K562 (cell line): ENCODE data around the gene KAZN. TPM values are rescaled to one million over a fixed set of nuclear protein-coding genes. Genes with fewer than 3 reads are reported as not detected.

Experiments
- ATAC-seq: fragments of 200-7000 bp; cut with Tn5 transposase; 3 replicates; pipeline ENCODE4 v1.9.1; 2020; ENCODE audit warnings: moderate library complexity
- BruUV-seq: library from RNA; stranded (reverse); fragments of 400-500 nt; replicated peaks from 2 replicates; lab custom pipeline; 2021; lab: Mats Ljungman, UMichigan
- CTCF ChIA-PET: fragments of 300-600 bp; formaldehyde crosslinking; extraction: SDS; loops from one replicate; lab custom pipeline; 2021; ENCODE audit warnings: low intra/inter-chr PET ratio; lab: Yijun Ruan, JAX
- POLR2A ChIA-PET: fragments of 300-600, 350-650 bp; sonication (Branson Sonifier 250); formaldehyde crosslinking; extraction: SDS; loops from one replicate; lab custom pipeline; 2021; ENCODE audit warnings: antibody characterized with exemption, inconsistent platforms; lab: Yijun Ruan, JAX
- DNase-seq, 4 experiments: peaks; one replicate each; pipeline versions ENCODE4 v3.0.0 to v3.0.0-alpha.2; 2011 to 2018; ENCODE audit warnings: low spot score in 3 of 4, mixed read lengths in 3 of 4; ENCODE audit errors: extremely low read depth in 1 of 4
- FAIRE-seq: peaks from 2 replicates; lab custom pipeline; 2011; peaks lifted over from hg19 to GRCh38; lab: Jason Lieb, UNC
- H2AFZ ChIP-seq: 2 replicates; pipeline ENCODE4 v1.6.0; 2011; ENCODE audit warnings: low read depth, low read length, control low read depth, inconsistent platforms
- H3K27ac ChIP-seq: fragments of 200-600 bp; 3 replicates; pipeline ENCODE4 v1.8.0; 2011; ENCODE audit warnings: low read depth, mild to moderate bottlenecking, control low read depth, inconsistent platforms, low read length, moderate library complexity, mixed read lengths; ENCODE audit errors: extremely low read depth
- H3K27me3 ChIP-seq, 2 experiments: fragments of 300-600 bp in 1 of 2; 2 replicates in 1 of 2; 3 replicates in 1 of 2; pipeline versions ENCODE4 v1.6.0 to v1.8.0; 2011; ENCODE audit warnings: inconsistent platforms in 2 of 2, low read length in 2 of 2, mild to moderate bottlenecking in 1 of 2, mixed read lengths in 1 of 2, moderate library complexity in 1 of 2; ENCODE audit not compliant: control insufficient read depth in 2 of 2, insufficient read depth in 2 of 2
- H3K36me3 ChIP-seq: fragments of 300-600 bp; 3 replicates; pipeline ENCODE4 v1.8.0; 2011; ENCODE audit warnings: mild to moderate bottlenecking, low read length, inconsistent platforms; ENCODE audit not compliant: control insufficient read depth, insufficient read depth
- H3K4me1 ChIP-seq, 2 experiments: fragments of 200-600 bp in 1 of 2; replicated peaks in 1 of 2; 2 replicates in 1 of 2; 3 replicates in 1 of 2; pipeline versions ENCODE4 v1.5.1 to v1.8.0; 2011; ENCODE audit warnings: inconsistent platforms in 2 of 2, low read length in 2 of 2, mild to moderate bottlenecking in 1 of 2, mixed read lengths in 1 of 2, moderate library complexity in 1 of 2; ENCODE audit not compliant: control insufficient read depth in 2 of 2, insufficient read depth in 2 of 2
- H3K4me2 ChIP-seq: 2 replicates; pipeline ENCODE4 v1.6.1; 2011; ENCODE audit warnings: low read length, control low read depth, inconsistent platforms, mixed read lengths; ENCODE audit not compliant: insufficient read depth
- H3K4me3 ChIP-seq: fragments of 200-600 bp; sonication (generic), shearing (Covaris generic); 2 replicates; pipeline ENCODE4 v1.5.1; 2016; ENCODE audit warnings: control low read depth, inconsistent platforms
- H3K79me2 ChIP-seq: fragments of 200-600 bp; 3 replicates; pipeline ENCODE4 v1.8.0; 2011; ENCODE audit warnings: low read length, inconsistent platforms; ENCODE audit not compliant: control insufficient read depth, insufficient read depth
- H3K9ac ChIP-seq, 2 experiments: 2 replicates each; pipeline versions ENCODE4 v1.6.0 to v1.6.1; 2011; ENCODE audit warnings: low read depth in 2 of 2, low read length in 2 of 2, control low read depth in 1 of 2, inconsistent platforms in 1 of 2, mild to moderate bottlenecking in 1 of 2, mixed read lengths in 1 of 2; ENCODE audit not compliant: insufficient read depth in 1 of 2
- H3K9me1 ChIP-seq: one replicate; pipeline ENCODE4 v1.6.0; 2011; ENCODE audit warnings: inconsistent platforms, mild to moderate bottlenecking, low read length, moderate library complexity; ENCODE audit not compliant: control insufficient read depth, insufficient read depth
- H3K9me3 ChIP-seq: replicated peaks from 2 replicates; pipeline ENCODE4 v1.5.1; 2011; ENCODE audit warnings: low read depth, low read length, inconsistent platforms; ENCODE audit not compliant: control insufficient read depth, insufficient read depth
- H4K20me1 ChIP-seq: replicated peaks from 2 replicates; pipeline ENCODE4 v1.6.1; 2011; ENCODE audit warnings: low read length, inconsistent platforms, mixed read lengths; ENCODE audit not compliant: control insufficient read depth, insufficient read depth
- C11orf30 ChIP-seq: fragments of 450-650 bp; IDR thresholded peaks from 2 replicates; pipeline ENCODE4 v1.6.1; 2016; ENCODE audit warnings: low read depth, mild to moderate bottlenecking
- CBX3 ChIP-seq, 2 experiments: IDR thresholded peaks; 1 replicate in 1 of 2; 2 replicates in 1 of 2; pipeline ENCODE4 v1.6.1; 2012; ENCODE audit warnings: inconsistent platforms in 2 of 2, low read length in 2 of 2, borderline replicate concordance in 1 of 2, control low read depth in 1 of 2
- CCAR2 ChIP-seq: fragments of 200-400 bp; formaldehyde crosslinking; IDR thresholded peaks from 2 replicates; pipeline ENCODE4 v1.6.1; 2017; ENCODE audit warnings: mild to moderate bottlenecking, low read depth, low read length
- CEBPB ChIP-seq: fragments of 450-650 bp; IDR thresholded peaks from 2 replicates; pipeline ENCODE4 v1.6.1; 2016; ENCODE audit warnings: missing genetic modification characterization, missing compliant biosample characterization
- ETS1 ChIP-seq: conservative IDR thresholded peaks from 2 replicates; pipeline ENCODE4 v1.6.1; 2011; ENCODE audit warnings: low read depth, mild to moderate bottlenecking, low read length; ENCODE audit not compliant: control insufficient read depth
- GABPB2 ChIP-seq: fragments of 250-450 bp; sonication (Bioruptor Pico); conservative IDR thresholded peaks from 2 replicates; pipeline ENCODE4 v1.5.1; 2021; ENCODE audit warnings: mild to moderate bottlenecking
- GATAD2B ChIP-seq: fragments of 450-650 bp; IDR thresholded peaks from 2 replicates; pipeline ENCODE4 v1.6.1; 2017; ENCODE audit warnings: mild to moderate bottlenecking, borderline replicate concordance
- NFRKB ChIP-seq: fragments of 450-650 bp; IDR thresholded peaks from 2 replicates; pipeline ENCODE4 v1.6.1; 2016; ENCODE audit warnings: low read depth
- PML ChIP-seq: IDR thresholded peaks from 2 replicates; pipeline ENCODE4 v1.6.1; 2012; ENCODE audit warnings: low read length, inconsistent platforms
- RBM39 ChIP-seq: fragments of 200-400 bp; formaldehyde crosslinking; optimal IDR thresholded peaks from 2 replicates; pipeline ENCODE3; 2018; ENCODE audit warnings: low read depth, low read length
- SMC3 ChIP-seq: conservative IDR thresholded peaks from 2 replicates; pipeline ENCODE4 v1.6.1; 2011; ENCODE audit warnings: low read depth, low read length, improper control_type of control experiment; ENCODE audit not compliant: insufficient read depth
- ZNF175 ChIP-seq: fragments of 200-800 bp; sonication (Bioruptor generic); IDR thresholded peaks from 2 replicates; pipeline ENCODE4 v1.6.1; 2016; ENCODE audit warnings: low read depth, mild to moderate bottlenecking, missing genetic modification characterization, missing compliant biosample characterization
- ZNF324 ChIP-seq: fragments of 250-450 bp; sonication (Bioruptor Pico); IDR thresholded peaks from 2 replicates; pipeline ENCODE4 v1.4.0; 2020; ENCODE audit warnings: mild to moderate bottlenecking
- ZNF408 ChIP-seq: fragments of 250-450 bp; sonication (Bioruptor Pico); IDR thresholded peaks from 2 replicates; pipeline ENCODE4 v1.4.0; 2020; ENCODE audit warnings: low read depth, mild to moderate bottlenecking, moderate library complexity
- WGBS: fragments of 100-300 bp; shearing (Covaris generic); methylation state at CpG from one replicate; pipeline ENCODE4 v1.1.6; 2016; ENCODE audit warnings: low coverage, mixed read lengths; ENCODE audit not compliant: insufficient coverage; ENCODE audit errors: missing lambda C conversion rate; 5-methylcytosine and 5-hydroxymethylcytosine counted together
- in situ Hi-C: fragments of 300-500 bp; cut with MboI; formaldehyde crosslinking; loops from 4 replicates; pipeline ENCODE4 v1.15.0; 2018; ENCODE audit warnings: inconsistent platforms, mixed read lengths
- intact Hi-C: fragments of 100-400 bp; cut with micrococcal nuclease; formaldehyde crosslinking; loops from 2 replicates; pipeline ENCODE4 v1.14.2; 2022
- polyA plus RNA-seq, 8 experiments: library from polyadenylated mRNA; depleted of rRNA in 4 of 8; stranded (reverse) in 5 of 8; unstranded in 3 of 8; fragments of >200 nt; fragmentation: Nextera tagmentation in 2 of 8; fragmentation: Illumina TruSeq in 1 of 8; extraction: Ambion mirVana in 2 of 8; extraction: Trizol in 1 of 8; gene quantifications; 2 replicates each; pipeline versions ENCODE4 v1.2.1 to v1.2.3, GENCODE V29; 2011 to 2014; ENCODE audit warnings: inconsistent platforms in 1 of 8, missing spikeins in 1 of 8
- total RNA-seq, 7 experiments: library from RNA; depleted of rRNA in 6 of 7; stranded (reverse); fragments of >200 nt in 6 of 7; fragmentation: Illumina TruSeq in 2 of 7; extraction: Trizol in 2 of 7; gene quantifications; 2 replicates each; pipeline versions ENCODE4 v1.2.1 to v1.2.3, GENCODE V29; 2011 to 2021; ENCODE audit warnings: low replicate concordance in 1 of 7

Gene KAZN
- total and polyA plus RNA-seq, 9 of the 15 experiments (the other 6 are each of a cell fraction or from before 2014, with no cell fraction given): 2.1 to 21.6 (median 5.4) TPM

DNA sequence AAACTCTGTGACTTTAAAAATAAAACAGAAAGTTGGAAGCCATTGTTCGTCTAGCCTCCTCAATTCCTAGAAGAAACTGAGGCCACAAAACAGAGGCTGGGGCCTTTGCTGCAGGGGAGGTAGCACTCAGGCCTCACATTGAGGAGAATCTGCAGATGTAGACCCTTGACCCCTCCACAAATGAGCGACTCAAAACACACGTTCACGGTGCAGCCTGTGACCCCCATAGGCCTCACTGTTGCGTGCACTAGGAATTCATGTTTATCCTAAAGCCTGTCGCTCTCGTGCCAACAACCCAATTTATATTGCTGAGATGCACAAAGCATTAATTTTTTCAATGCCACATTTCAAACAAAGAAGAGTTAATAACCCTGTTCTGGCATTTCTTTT lies 560.7 kb downstream of the KAZN start:
- 12% methylated on average over 7 of the region's 7 CpGs for WGBS
- BruUV-seq: no TSS peak
- no peak for DNase-seq
- Histone ChIP-seq H3K9ac (no peak overlapping the region), H3K4me2 (no peak overlapping the region), H3K4me1 (peaks cover 0 to 7% of the 10 kb centered on the region in 2 experiments; a peak in 3 of 5 replicates), H3K27me3 (peaks cover 31 to 86% of the 10 kb centered on the region in 2 experiments), H3K27ac (no peak overlapping the region), H3K79me2 (no peaks in the 10 kb centered on the region), H3K9me1 (no peaks in the 10 kb centered on the region), H3K36me3 (no peaks in the 10 kb centered on the region), H3K9me3 (no peaks in the 10 kb centered on the region), H3K4me3 (no peak overlapping the region), H2AFZ (no peak overlapping the region), H4K20me1 (0 out of 2 replicates have a peak, but pooled peaks cover 7% of the 10 kb centered on the region)
- TF ChIP-seq ZNF324 (CRISPR knock-in tag) (no peak), CEBPB (peak; percentile 60; the same call in 1 of the 2 replicates), RBM39 (no peak), SMC3 (no peak), ZNF408 (CRISPR knock-in tag) (no peak)
- no peak for FAIRE-seq
- no peak for ATAC-seq
- ChIA-PET POLR2A (no interaction called here), CTCF (no interaction called here)
- intact Hi-C loops (loop anchor here (10.0 kb wide), 1 partner anchor 276 kb away; the partner anchor contains the start of gene CTRC), in situ Hi-C loops (no loop called here)

- H3K4me3 ChIP-seq: no peak overlapping the region
- H3K4me1 ChIP-seq: no peaks in the 10 kb centered on the region
- no peak overlapping the region for H3K27ac ChIP-seq
- WGBS: 7% methylated on average over 8 of the region's 8 CpGs
- in situ Hi-C loops (no loop called here), intact Hi-C loops (no loop called here)
- ATAC-seq: no peak
- H3K9me1 ChIP-seq: no peaks in the 10 kb centered on the region
- 0 out of 2 replicates have a peak, but pooled peaks cover 7% of the 10 kb centered on the region for H4K20me1 ChIP-seq
- no peak overlapping the region for H3K9ac ChIP-seq
- no peak for DNase-seq
- CTCF ChIA-PET: no interaction called here
- FAIRE-seq: no peak
- no peak overlapping the region for H2AFZ ChIP-seq
- no TSS peak for BruUV-seq
- POLR2A ChIA-PET: no interaction called here
- no peak overlapping the region for H3K4me2 ChIP-seq
- H3K9me3 ChIP-seq: no peaks in the 10 kb centered on the region
- H3K27me3 ChIP-seq: peaks cover 23 to 77% of the 10 kb centered on the region in 2 experiments
- H3K79me2 ChIP-seq: no peaks in the 10 kb centered on the region
- H3K36me3 ChIP-seq: no peaks in the 10 kb centered on the region
- TF ChIP-seq GABPB2 (CRISPR knock-in tag): no peak
- no peak for TF ChIP-seq CCAR2
- TF ChIP-seq PML: no peak
- no peak for TF ChIP-seq NFRKB
- no peak for TF ChIP-seq CBX3 (IDR thresholded peaks at IDR 0.05; ENCODE audit: borderline replicate concordance in 1 of 2, low read length in 2 of 2)
- TF ChIP-seq ZNF175 (CRISPR knock-in tag): no peak
- no peak for TF ChIP-seq GATAD2B
- no peak for TF ChIP-seq ETS1
- no peak for TF ChIP-seq C11orf30
Observed at GRCh38 chr1:15160626-15161025, 562.1 kb downstream of the KAZN start.
